Epithelial cell of proximal tubule (primary cell): ENCODE measurements around the gene CCDC146. TPM values are rescaled to one million over a fixed set of nuclear protein-coding genes. Genes with fewer than 3 reads are reported as not detected.

Source experiments
- DNase-seq: peaks from one replicate; pipeline ENCODE4 v3.0.0-alpha.2; 2011; ENCODE audit warnings: low read depth
- H3K4me3 ChIP-seq: 2 replicates; pipeline ENCODE4 v1.5.1; 2011; ENCODE audit warnings: low read depth, mild to moderate bottlenecking, low read length
- total RNA-seq: library from RNA; depleted of rRNA; stranded (reverse); fragments of >200 nt; gene quantifications from 2 replicates; pipeline ENCODE4 v1.2.3, GENCODE V29; 2015
- TF ChIP-seq, protein P1 (sequence below): conservative IDR thresholded peaks from 2 replicates; pipeline ENCODE4 v1.5.1; 2012; ENCODE audit warnings: low read depth, mild to moderate bottlenecking, low read length

CCDC146 gene
- total RNA-seq, 1 donor from 2014 or later = 5.2 TPM

DNA sequence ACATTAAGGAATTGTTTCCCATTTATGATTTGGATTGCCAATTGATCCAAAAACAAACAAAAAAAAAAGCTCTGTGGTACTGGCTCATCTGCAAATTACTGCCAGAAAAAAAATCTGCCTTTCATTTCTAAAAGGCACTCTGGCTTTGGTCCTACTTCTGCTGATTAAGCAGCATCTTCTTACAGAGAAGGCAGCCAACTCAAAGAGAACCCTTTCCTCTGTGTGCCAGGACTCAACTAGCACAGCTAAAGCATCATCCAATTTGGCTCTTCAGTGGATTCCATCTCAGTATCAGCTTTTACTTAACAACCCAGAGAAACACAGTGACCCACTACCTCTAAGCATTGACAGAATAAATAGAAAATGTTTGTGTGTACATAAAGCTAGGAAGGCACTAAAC is 213.2 kb downstream of the CCDC146 start:
- H3K4me3 ChIP-seq = no peak overlapping the region
- TF ChIP-seq, protein P1, sequence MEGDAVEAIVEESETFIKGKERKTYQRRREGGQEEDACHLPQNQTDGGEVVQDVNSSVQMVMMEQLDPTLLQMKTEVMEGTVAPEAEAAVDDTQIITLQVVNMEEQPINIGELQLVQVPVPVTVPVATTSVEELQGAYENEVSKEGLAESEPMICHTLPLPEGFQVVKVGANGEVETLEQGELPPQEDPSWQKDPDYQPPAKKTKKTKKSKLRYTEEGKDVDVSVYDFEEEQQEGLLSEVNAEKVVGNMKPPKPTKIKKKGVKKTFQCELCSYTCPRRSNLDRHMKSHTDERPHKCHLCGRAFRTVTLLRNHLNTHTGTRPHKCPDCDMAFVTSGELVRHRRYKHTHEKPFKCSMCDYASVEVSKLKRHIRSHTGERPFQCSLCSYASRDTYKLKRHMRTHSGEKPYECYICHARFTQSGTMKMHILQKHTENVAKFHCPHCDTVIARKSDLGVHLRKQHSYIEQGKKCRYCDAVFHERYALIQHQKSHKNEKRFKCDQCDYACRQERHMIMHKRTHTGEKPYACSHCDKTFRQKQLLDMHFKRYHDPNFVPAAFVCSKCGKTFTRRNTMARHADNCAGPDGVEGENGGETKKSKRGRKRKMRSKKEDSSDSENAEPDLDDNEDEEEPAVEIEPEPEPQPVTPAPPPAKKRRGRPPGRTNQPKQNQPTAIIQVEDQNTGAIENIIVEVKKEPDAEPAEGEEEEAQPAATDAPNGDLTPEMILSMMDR = no peak
- no peak for DNase-seq

DNA sequence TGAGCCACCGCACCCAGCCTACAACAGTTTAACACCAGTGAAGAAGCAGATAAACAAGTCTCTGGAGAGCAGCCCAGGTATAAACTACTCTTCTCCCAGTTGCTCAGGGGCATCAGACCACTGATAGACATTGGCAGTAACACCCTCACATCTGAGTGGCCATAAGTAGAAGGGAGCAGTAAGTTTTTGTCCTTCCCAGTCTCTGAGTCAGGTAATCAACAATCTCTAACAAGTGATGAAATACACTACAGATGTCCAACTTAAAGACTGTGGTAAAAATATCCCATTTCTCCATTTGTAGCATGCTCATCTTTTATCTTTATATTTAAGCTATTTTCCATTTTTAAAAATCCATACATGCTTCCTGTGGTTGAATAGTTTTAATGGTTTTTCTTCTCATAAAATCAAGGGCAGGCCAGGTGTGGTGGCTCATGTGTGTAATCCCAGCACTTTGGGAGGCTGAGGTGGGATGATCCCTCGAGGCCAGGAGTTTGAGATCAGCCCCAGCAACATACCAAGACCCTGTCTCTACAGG is 215.1 kb downstream of the CCDC146 start:
- TF ChIP-seq, protein P1 = no peak
- no peak for DNase-seq
- H3K4me3 ChIP-seq = no peak overlapping the region

DNA sequence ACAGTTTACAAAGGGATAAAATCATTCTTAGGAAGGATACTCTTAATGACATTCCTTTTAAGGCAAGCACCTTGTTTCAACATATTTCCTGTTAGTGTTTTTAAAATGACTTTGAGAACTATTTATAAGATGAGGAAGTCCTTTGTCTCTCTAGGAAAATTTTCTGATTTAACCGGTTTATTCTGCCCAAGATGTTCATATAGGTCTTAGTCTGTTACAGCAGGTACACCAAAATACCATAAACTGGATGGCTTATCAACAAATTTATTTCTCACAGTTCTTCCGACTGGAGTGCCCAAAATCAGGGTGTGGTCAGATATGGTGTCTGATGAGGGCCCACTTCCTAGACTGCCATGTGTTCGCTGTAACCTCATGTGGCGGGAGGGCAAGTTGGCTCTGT is 215.8 kb downstream of the CCDC146 start:
- H3K4me3 ChIP-seq = no peak overlapping the region
- TF ChIP-seq, protein P1 = no peak
- DNase-seq = no peak

DNA sequence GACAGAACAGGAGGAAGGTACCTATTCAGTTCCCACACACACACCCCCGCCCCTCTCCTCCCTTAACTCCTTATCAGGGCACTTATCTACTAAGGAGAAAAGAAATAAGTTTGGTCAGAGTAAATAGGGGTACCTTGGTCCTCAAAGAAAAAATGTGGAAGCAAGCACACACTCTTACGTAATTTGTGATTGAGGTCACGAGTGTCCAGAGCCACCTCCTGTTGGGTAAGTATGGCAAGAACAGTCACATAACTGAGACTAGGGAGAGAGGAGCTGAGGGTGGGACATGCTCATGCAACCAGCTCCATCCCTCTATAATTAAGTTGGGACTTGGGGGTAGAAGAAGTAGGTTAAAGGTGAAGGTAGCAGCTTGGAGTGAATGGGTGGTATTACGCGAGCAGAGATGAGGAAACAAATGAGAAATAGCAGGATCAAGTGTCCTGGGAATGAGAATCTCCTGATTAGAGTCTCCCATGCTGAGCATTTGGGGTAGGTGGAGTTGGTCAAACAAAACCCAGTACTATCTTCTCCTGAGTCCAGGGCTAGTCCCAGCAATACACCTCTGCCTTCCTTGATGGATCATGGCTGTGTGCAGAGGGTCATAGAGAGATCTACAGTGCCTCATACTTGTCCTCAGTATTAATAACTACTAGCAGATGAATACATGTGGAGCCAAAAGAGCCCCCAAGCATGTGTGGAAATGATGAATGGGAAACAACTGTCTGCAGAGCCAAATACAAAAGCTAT is 216.6 kb downstream of the CCDC146 start:
- no peak for DNase-seq
- no peak overlapping the region for H3K4me3 ChIP-seq
- TF ChIP-seq, protein P1 = no peak

DNA sequence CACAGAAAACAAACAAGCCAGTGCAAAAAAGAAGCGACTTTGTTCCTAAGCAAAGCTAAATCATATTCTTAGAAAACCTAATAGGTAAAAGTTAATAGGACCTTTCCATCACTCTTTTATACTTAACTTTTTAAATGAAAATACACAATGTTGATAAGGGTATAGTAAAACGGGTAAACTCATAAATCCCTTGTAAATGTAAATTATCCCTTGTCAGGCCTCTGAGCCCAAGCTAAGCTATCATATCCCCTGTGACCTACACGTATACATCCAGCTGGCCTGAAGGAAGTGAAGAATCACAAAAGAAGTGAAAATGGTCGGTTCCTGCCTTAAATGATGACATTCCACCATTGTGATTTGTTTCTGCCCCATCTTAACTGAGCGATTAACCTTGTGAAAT is 217.3 kb downstream of the CCDC146 start:
- H3K4me3 ChIP-seq = no peak overlapping the region
- TF ChIP-seq, protein P1 = no peak
- no peak for DNase-seq

Other genes with a start within 250 kb of the CCDC146 start
- gene SPDYE17, start 90.3 kb upstream of the CCDC146 start, total RNA-seq = not detected in 2 replicates
- 0.23 and 0.29 TPM in 2 replicates for gene SPDYE18, start 60.1 kb upstream of the CCDC146 start, total RNA-seq
- not detected in 2 replicates for gene FGL2, start 77.2 kb downstream of the CCDC146 start, total RNA-seq